CD4-positive, alpha-beta T cell (primary cell): ENCODE results near the gene TTLL11. TPM values are rescaled to one million over a fixed set of nuclear protein-coding genes. Genes with fewer than 3 reads are reported as not detected.

Experiments used
- ATAC-seq: fragments of 200-7000 bp; cut with Tn5 transposase; one replicate; pipeline ENCODE4 v1.10.0; 2022; ENCODE audit warnings: mild to moderate bottlenecking; ENCODE audit not compliant: poor library complexity
- CTCF ChIA-PET: fragments of 350-600 bp; sonication (Branson Sonifier 250); formaldehyde crosslinking; loops from one replicate; lab custom pipeline; 2021; ENCODE audit warnings: antibody characterized with exemption, inconsistent platforms; lab: Charles Lee
- POLR2A ChIA-PET: fragments of 350-600 bp; sonication (Branson Sonifier 250); formaldehyde crosslinking; loops from one replicate; lab custom pipeline; 2021; ENCODE audit warnings: antibody characterized with exemption, inconsistent platforms; lab: Charles Lee
- DNase-seq, 14 experiments: peaks; one replicate each; pipeline ENCODE4 v3.0.0-alpha.2; 2013 to 2020; ENCODE audit warnings: mixed read lengths in 2 of 14
- H3K27ac ChIP-seq, 2 donors: one replicate each; pipeline versions ENCODE4 v1.5.1 to v1.7.0; 2013; ENCODE audit warnings: low read length in 2 of 2, low read depth in 1 of 2, mild to moderate bottlenecking in 1 of 2
- H3K27me3 ChIP-seq, 2 experiments: 1 replicate in 1 of 2; 2 replicates in 1 of 2; pipeline versions ENCODE4 v1.6.1 to v1.7.0; 2013; ENCODE audit warnings: low read length in 2 of 2, control low read depth in 1 of 2, mild to moderate bottlenecking in 1 of 2, moderate library complexity in 1 of 2; ENCODE audit not compliant: insufficient read depth in 2 of 2, control insufficient read depth in 1 of 2
- H3K36me3 ChIP-seq: one replicate; pipeline ENCODE4 v1.6.1; 2013; ENCODE audit warnings: low read length, control low read depth; ENCODE audit not compliant: insufficient read depth
- H3K4me1 ChIP-seq: one replicate; pipeline ENCODE4 v1.6.1; 2013; ENCODE audit warnings: low read length, control low read depth; ENCODE audit not compliant: insufficient read depth
- H3K4me3 ChIP-seq: one replicate; pipeline ENCODE4 v1.5.1; 2013; ENCODE audit warnings: mild to moderate bottlenecking, low read length, moderate library complexity
- H3K9me3 ChIP-seq, 2 experiments: 1 replicate in 1 of 2; 2 replicates in 1 of 2; pipeline versions ENCODE4 v1.6.1 to v1.7.0; 2013; ENCODE audit warnings: low read length in 2 of 2, mild to moderate bottlenecking in 2 of 2, control low read depth in 1 of 2, moderate library complexity in 1 of 2; ENCODE audit not compliant: control insufficient read depth in 1 of 2, insufficient read depth in 1 of 2
- H3K27ac Mint-ChIP-seq: one replicate; pipeline ENCODE4 v1.8.0; 2020; ENCODE audit warnings: mixed read lengths
- H3K27me3 Mint-ChIP-seq: one replicate; pipeline ENCODE4 v1.8.0; 2021; ENCODE audit warnings: mixed read lengths
- H3K36me3 Mint-ChIP-seq: one replicate; pipeline ENCODE4 v1.8.0; 2021; ENCODE audit warnings: low read depth, mixed read lengths
- H3K4me1 Mint-ChIP-seq: one replicate; pipeline ENCODE4 v1.8.0; 2021; ENCODE audit warnings: low read depth, mixed read lengths
- H3K4me3 Mint-ChIP-seq: one replicate; pipeline ENCODE4 v1.8.0; 2020; ENCODE audit warnings: mild to moderate bottlenecking, mixed read lengths
- H3K9me3 Mint-ChIP-seq: one replicate; pipeline ENCODE4 v1.8.0; 2020; ENCODE audit warnings: mixed read lengths
- CTCF ChIP-seq: fragments of 200-600 bp; IDR thresholded peaks from one replicate; pipeline ENCODE4 v1.8.0; 2022; ENCODE audit warnings: antibody characterized with exemption, mild to moderate bottlenecking
- intact Hi-C, 2 experiments: fragments of 100-400 bp; cut with DNase I in 1 of 2; cut with micrococcal nuclease in 1 of 2; formaldehyde crosslinking; loops; one replicate each; pipeline versions ENCODE4 v1.15.1 to v1.9.0; 2023 to 2025; cut with DNase I, micrococcal nuclease
- total RNA-seq, 174 experiments: library from RNA in 2 of 174; stranded (reverse) in 2 of 174; gene quantifications; one replicate each; pipeline ENCODE4 v1.2.3 and lab custom pipeline; 2021 to 2026

The TTLL11 gene
- total RNA-seq, 2 experiments from 2014 or later: 1.6 to 2.3 TPM

DNA sequence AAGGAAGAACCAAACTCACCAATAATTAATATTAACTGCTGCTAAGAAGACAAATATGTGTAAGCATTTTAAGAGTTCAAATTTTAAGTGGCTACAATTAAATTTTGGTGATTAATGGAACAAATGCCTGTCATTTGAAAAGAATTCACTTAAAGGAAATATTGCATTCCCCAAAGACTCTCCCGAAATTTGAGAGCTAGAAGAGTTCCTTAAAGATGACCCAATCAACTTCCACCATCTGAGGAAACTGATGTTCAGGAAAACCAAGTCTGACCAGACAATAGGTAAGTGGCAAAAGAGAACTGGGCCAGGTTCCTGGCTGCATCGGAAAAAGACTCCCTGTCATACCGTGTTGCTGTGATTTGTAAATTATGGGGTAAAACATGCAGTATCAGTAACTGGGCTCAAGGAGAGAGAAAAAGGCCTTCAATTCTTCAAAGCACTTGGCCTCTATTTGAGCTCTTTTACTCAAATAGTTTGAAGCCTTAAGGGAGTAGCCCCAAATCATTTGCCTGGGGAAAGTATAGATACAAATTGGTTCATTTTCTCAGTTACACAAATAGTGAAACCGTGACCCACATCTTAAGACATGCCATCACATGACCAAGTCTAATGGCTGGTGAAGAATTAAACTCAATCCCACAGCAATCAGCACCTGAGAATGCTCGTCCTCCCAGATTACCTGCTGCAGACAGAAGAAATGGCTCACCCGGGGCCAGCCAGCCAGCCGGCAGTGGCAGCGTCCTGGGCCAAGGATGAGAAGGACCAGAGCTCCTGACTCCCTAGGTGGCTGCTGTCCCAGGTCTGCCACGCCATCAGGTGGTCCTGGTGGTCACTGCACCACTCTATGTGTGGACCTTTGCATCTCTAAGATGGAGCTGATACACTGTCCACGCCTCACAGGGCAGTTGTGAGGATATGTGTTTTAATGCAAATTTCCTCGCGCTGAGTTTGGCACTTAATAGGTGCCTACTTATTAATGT lies 162.9 kb downstream of the TTLL11 start:
- Mint-ChIP-seq H3K36me3 (no peaks in the 10 kb centered on the region), H3K4me1 (no peaks in the 10 kb centered on the region), H3K9me3 (no peaks in the 10 kb centered on the region), H3K27me3 (no peaks in the 10 kb centered on the region), H3K27ac (no peak overlapping the region), H3K4me3 (no peak overlapping the region)
- ATAC-seq (no peak), DNase-seq (no peak)
- H3K27me3 ChIP-seq: no peaks in the 10 kb centered on the region
- CTCF ChIA-PET: no interaction called here
- POLR2A ChIA-PET: no interaction called here
- TF ChIP-seq CTCF: no peak
- no peaks in the 10 kb centered on the region for H3K4me1 ChIP-seq
- H3K9me3 ChIP-seq: no peaks in the 10 kb centered on the region
- H3K27ac ChIP-seq: no peak overlapping the region
- no peak overlapping the region for H3K4me3 ChIP-seq
- intact Hi-C loops: no loop called here
- H3K36me3 ChIP-seq: no peaks in the 10 kb centered on the region

DNA sequence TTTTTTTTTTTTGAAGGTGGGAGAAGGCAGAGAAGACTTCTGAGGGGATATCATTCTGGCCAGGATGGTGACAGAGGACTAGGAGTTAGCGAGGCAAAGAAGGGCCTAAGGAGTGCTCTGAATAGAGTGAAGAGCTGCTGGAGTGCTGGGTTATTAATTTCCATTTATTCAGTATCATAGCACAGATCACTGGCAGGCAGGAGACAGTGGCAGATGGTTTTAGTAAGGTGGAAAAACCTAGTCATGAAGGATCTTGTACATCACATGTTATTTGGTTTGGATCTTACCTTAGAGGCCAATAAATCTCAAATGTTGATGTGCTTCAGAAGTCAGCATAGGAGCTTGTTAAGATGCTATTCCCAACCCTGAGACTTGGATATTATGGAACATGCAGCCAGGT lies 165.5 kb downstream of the TTLL11 start:
- TF ChIP-seq CTCF: no peak
- H3K4me3 Mint-ChIP-seq: no peak overlapping the region
- Histone ChIP-seq H3K36me3 (no peaks in the 10 kb centered on the region), H3K9me3 (no peaks in the 10 kb centered on the region), H3K4me1 (no peaks in the 10 kb centered on the region), H3K27ac (no peak overlapping the region), H3K27me3 (no peaks in the 10 kb centered on the region), H3K4me3 (no peak overlapping the region)
- no peaks in the 10 kb centered on the region for H3K4me1 Mint-ChIP-seq
- H3K36me3 Mint-ChIP-seq: no peaks in the 10 kb centered on the region
- H3K9me3 Mint-ChIP-seq: no peaks in the 10 kb centered on the region
- intact Hi-C loops: no loop called here
- ATAC-seq: no peak
- POLR2A ChIA-PET: no interaction called here
- no peak overlapping the region for H3K27ac Mint-ChIP-seq
- CTCF ChIA-PET: interaction anchor here (0.7 kb wide), 1 partner anchor 1714 kb away, joined by 3 read pairs; no protein-coding TSS in a partner anchor
- no peaks in the 10 kb centered on the region for H3K27me3 Mint-ChIP-seq
- no peak for DNase-seq

GRCh38 chr9:121927081-121927480 lies 166.0 kb downstream of the TTLL11 start:
- ChIA-PET CTCF (no interaction called here), POLR2A (no interaction called here)
- Histone ChIP-seq H3K4me1 (no peaks in the 10 kb centered on the region), H3K36me3 (no peaks in the 10 kb centered on the region), H3K27ac (no peak overlapping the region), H3K4me3 (no peak overlapping the region), H3K9me3 (no peaks in the 10 kb centered on the region), H3K27me3 (no peaks in the 10 kb centered on the region)
- Mint-ChIP-seq H3K27me3 (no peaks in the 10 kb centered on the region), H3K4me1 (no peaks in the 10 kb centered on the region), H3K9me3 (no peaks in the 10 kb centered on the region), H3K4me3 (no peak overlapping the region), H3K27ac (no peak overlapping the region), H3K36me3 (no peaks in the 10 kb centered on the region)
- intact Hi-C loops: no loop called here
- no peak for DNase-seq
- ATAC-seq: no peak
- no peak for TF ChIP-seq CTCF
